Parathyroid adenoma (tissue), 2 donors: Measurements from ENCODE around the gene XAF1.

Source experiments
- H2AFZ ChIP-seq: fragments of 300-600 bp; sonication (generic); one replicate; pipeline ENCODE4 v1.7.0; 2017; ENCODE audit warnings: antibody characterized with exemption, mild to moderate bottlenecking
- H3K27ac ChIP-seq: fragments of 300-600 bp; sonication (generic); one replicate; pipeline ENCODE4 v1.7.0; 2017
- H3K27me3 ChIP-seq: fragments of 300-600 bp; sonication (generic); one replicate; pipeline ENCODE4 v1.7.0; 2017; ENCODE audit warnings: low read length; ENCODE audit not compliant: control insufficient read depth, insufficient read depth
- H3K36me3 ChIP-seq: fragments of 300-600 bp; sonication (generic); one replicate; pipeline ENCODE4 v1.7.0; 2017; ENCODE audit warnings: low read length; ENCODE audit not compliant: control insufficient read depth, insufficient read depth
- H3K4me1 ChIP-seq: fragments of 300-600 bp; sonication (generic); one replicate; pipeline ENCODE4 v1.7.0; 2017; ENCODE audit warnings: control low read depth
- H3K4me2 ChIP-seq: fragments of 300-600 bp; sonication (generic); one replicate; pipeline ENCODE4 v1.7.0; 2017; ENCODE audit warnings: low read length
- H3K4me3 ChIP-seq: fragments of 300-600 bp; sonication (generic); one replicate; pipeline ENCODE4 v1.7.0; 2017; ENCODE audit warnings: low read depth, low read length
- H3K79me2 ChIP-seq: fragments of 300-600 bp; sonication (generic); one replicate; pipeline ENCODE4 v1.7.0; 2017; ENCODE audit warnings: control low read depth
- H3K9ac ChIP-seq: fragments of 300-600 bp; sonication (generic); one replicate; pipeline ENCODE4 v1.7.0; 2017; ENCODE audit warnings: mild to moderate bottlenecking
- H3K9me3 ChIP-seq: fragments of 300-600 bp; sonication (generic); one replicate; pipeline ENCODE4 v1.7.0; 2017; ENCODE audit warnings: low read length; ENCODE audit not compliant: control insufficient read depth
- TF ChIP-seq, protein P1 (sequence below): fragments of 300-600 bp; sonication (generic); IDR thresholded peaks from one replicate; pipeline ENCODE4 v1.7.0; 2017; ENCODE audit warnings: antibody characterized with exemption, mild to moderate bottlenecking
- donor health status: primary hyperparathyroidism.

Gene XAF1

DNA sequence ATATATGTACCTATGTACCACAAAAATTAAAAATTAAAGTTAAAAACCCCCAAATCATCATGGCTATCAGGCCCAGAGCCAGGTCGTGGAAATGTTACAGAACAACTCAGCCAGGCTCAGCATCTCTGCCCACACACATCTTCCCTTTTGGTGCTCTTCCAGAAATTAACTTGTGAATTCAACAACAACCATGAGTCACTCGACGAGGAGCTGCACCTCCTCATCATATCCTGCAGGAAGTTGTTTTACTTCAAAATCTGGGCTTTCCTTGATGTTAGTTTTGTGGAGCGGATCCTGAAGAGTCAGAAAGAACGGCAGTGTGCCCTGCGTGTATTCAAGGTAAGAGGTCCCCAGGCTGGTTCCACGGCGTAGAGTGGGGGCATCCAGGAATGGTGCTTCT, 30.8 kb downstream of the XAF1 start:
- no peak overlapping the region for H3K9ac ChIP-seq
- no peaks in the 10 kb centered on the region for H3K27me3 ChIP-seq
- no peak overlapping the region for H3K4me3 ChIP-seq
- no peak overlapping the region for H2AFZ ChIP-seq
- H3K4me2 ChIP-seq, result no peak overlapping the region
- H3K79me2 ChIP-seq, result no peaks in the 10 kb centered on the region
- no peaks in the 10 kb centered on the region for H3K9me3 ChIP-seq
- H3K27ac ChIP-seq, result no peak overlapping the region
- no peaks in the 10 kb centered on the region for H3K36me3 ChIP-seq
- TF ChIP-seq, protein P1, sequence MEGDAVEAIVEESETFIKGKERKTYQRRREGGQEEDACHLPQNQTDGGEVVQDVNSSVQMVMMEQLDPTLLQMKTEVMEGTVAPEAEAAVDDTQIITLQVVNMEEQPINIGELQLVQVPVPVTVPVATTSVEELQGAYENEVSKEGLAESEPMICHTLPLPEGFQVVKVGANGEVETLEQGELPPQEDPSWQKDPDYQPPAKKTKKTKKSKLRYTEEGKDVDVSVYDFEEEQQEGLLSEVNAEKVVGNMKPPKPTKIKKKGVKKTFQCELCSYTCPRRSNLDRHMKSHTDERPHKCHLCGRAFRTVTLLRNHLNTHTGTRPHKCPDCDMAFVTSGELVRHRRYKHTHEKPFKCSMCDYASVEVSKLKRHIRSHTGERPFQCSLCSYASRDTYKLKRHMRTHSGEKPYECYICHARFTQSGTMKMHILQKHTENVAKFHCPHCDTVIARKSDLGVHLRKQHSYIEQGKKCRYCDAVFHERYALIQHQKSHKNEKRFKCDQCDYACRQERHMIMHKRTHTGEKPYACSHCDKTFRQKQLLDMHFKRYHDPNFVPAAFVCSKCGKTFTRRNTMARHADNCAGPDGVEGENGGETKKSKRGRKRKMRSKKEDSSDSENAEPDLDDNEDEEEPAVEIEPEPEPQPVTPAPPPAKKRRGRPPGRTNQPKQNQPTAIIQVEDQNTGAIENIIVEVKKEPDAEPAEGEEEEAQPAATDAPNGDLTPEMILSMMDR, result no peak
- H3K4me1 ChIP-seq, result no peaks in the 10 kb centered on the region

DNA sequence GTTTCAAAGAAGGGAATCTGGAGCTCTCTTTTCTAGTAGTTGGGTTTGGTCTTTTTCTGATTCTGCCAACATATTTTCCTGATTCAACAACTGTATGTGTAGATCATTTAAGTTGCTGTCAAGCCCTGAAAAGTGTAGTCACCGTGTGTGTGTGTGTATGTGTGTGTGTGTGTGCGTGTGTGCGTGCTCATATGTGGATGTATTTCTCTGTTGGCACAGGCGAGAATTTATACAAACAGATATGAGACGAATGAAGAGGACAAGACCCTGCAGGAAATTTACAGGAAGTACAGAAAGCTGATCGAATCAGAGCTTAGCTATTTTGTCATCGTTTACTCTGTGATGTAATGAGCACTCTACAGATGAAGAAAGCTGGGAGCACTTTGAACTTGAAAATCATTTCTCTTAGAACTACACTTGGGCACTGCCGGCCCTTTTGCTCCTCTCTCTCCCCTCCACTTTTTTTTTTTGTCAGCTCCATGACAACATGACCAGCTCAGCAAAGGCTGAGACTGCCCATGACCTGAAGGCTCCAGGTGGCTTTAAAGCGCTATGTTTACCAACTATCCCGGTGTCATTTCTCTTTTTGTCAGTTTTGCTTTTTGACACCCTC, 31.3 kb downstream of the XAF1 start:
- Histone ChIP-seq H3K79me2 (no peaks in the 10 kb centered on the region), H2AFZ (no peak overlapping the region), H3K9me3 (no peaks in the 10 kb centered on the region), H3K4me1 (no peaks in the 10 kb centered on the region), H3K36me3 (no peaks in the 10 kb centered on the region), H3K4me2 (no peak overlapping the region), H3K9ac (no peak overlapping the region), H3K27ac (no peak overlapping the region), H3K4me3 (no peak overlapping the region), H3K27me3 (no peaks in the 10 kb centered on the region)
- TF ChIP-seq, protein P1, result no peak

- H3K27me3 ChIP-seq, result no peaks in the 10 kb centered on the region
- no peaks in the 10 kb centered on the region for H3K79me2 ChIP-seq
- H2AFZ ChIP-seq, result no peak overlapping the region
- H3K9me3 ChIP-seq, result no peaks in the 10 kb centered on the region
- H3K4me3 ChIP-seq, result no peak overlapping the region
- no peak overlapping the region for H3K4me2 ChIP-seq
- no peak overlapping the region for H3K9ac ChIP-seq
- TF ChIP-seq, protein P1, result no peak
- no peak overlapping the region for H3K27ac ChIP-seq
- H3K36me3 ChIP-seq, result no peaks in the 10 kb centered on the region
- H3K4me1 ChIP-seq, result no peaks in the 10 kb centered on the region
Observed at GRCh38 chr17:6789146-6789545, 33.3 kb downstream of the XAF1 start.

- H3K4me1 ChIP-seq, result peaks cover 3% of the 10 kb centered on the region
- no peak overlapping the region for H2AFZ ChIP-seq
- H3K4me2 ChIP-seq, result no peak overlapping the region
- H3K27me3 ChIP-seq, result no peaks in the 10 kb centered on the region
- no peaks in the 10 kb centered on the region for H3K9me3 ChIP-seq
- no peak overlapping the region for H3K9ac ChIP-seq
- no peak overlapping the region for H3K27ac ChIP-seq
- H3K79me2 ChIP-seq, result no peaks in the 10 kb centered on the region
- no peaks in the 10 kb centered on the region for H3K36me3 ChIP-seq
- TF ChIP-seq, protein P1, result no peak
- no peak overlapping the region for H3K4me3 ChIP-seq
Observed at GRCh38 chr17:6793748-6794493, 38.1 kb downstream of the XAF1 start.
